ENCODE measurements around the gene CABYR.

DNA sequence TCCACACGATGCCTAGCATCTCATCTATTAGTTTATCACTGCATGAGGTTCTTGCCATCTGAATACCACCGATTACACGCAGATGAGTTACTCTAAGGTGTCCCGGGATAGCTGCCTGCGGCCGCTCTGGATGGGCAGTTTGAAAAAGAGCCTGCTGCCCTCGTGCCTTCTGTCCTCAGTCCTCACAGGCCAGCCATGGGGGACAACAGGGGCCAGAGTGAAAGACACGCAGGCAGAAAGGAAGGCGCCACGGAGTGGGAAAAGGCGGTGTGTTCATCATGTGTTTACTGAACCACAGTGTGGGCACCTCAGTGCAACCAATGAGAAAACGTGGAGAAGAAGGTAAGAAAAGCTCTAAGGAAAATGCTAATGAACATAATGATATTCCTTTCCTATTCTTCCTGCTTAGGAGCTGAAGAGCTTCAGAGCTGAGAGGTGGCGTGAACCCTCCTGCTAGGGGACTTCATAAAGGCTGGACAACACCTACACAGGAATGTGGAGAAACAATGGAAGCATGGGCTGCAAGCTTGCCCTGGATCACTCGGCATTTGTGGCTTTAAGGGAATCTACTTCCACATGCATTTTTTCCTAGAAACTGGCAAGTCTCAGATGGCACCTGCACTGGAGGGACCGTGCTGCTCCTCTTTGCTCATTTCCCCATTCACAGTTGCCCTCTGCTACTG, 50.9 kb downstream of the CABYR start:
- TF ChIP-seq GTF3A (CRISPR knock-in tag; conservative IDR thresholded peaks at IDR 0.05) (no peak), POLR2AphosphoS5 (IDR thresholded peaks at IDR 0.05; ENCODE audit: low read depth, low read length) (no peak)

Measured in HepG2 (cell line).